A549 (cell line): ENCODE data around the gene DNASE1L2.

Source experiments
- CEBPB ChIP-seq, 2 experiments: fragments of >200 bp in 1 of 2; sonication (Bioruptor Twin) in 1 of 2; formaldehyde crosslinking in 1 of 2; IDR thresholded peaks; 2 replicates each; pipeline ENCODE4 v1.6.1; 2012 to 2016
- CHD4 ChIP-seq: fragments of 200-600 bp; sonication (generic); IDR thresholded peaks from 2 replicates; pipeline ENCODE4 v1.6.1; 2016; ENCODE audit warnings: antibody characterized with exemption, mild to moderate bottlenecking, borderline replicate concordance
- CTCF ChIP-seq: fragments of >200 bp; sonication (Bioruptor Twin); formaldehyde crosslinking; IDR thresholded peaks from 3 replicates; pipeline ENCODE4 v1.5.1; 2016
- HDAC2 ChIP-seq: fragments of 200-600 bp; sonication (generic); IDR thresholded peaks from 2 replicates; pipeline ENCODE4 v1.6.1; 2016
- HMGXB4 ChIP-seq: fragments of 250-450 bp; sonication (Bioruptor Pico); IDR thresholded peaks from 2 replicates; pipeline ENCODE4 v1.5.0; 2021; ENCODE audit warnings: mild to moderate bottlenecking, moderate library complexity, borderline replicate concordance
- MAFK ChIP-seq: fragments of 450-650 bp; IDR thresholded peaks from 2 replicates; pipeline ENCODE4 v1.6.1; 2014; ENCODE audit not compliant: partially characterized antibody
- MAZ ChIP-seq: fragments of 150-350 bp; IDR thresholded peaks from 2 replicates; pipeline ENCODE4 v1.6.1; 2014; ENCODE audit warnings: antibody characterized with exemption, low read depth, low read length, borderline replicate concordance
- POLR2A ChIP-seq: IDR thresholded peaks from 2 replicates; pipeline ENCODE4 v1.6.1; 2012; ENCODE audit warnings: mild to moderate bottlenecking, low read length
- RAD21 ChIP-seq, 2 experiments: fragments of >200 bp in 1 of 2; sonication (Bioruptor Twin) in 1 of 2; formaldehyde crosslinking in 1 of 2; IDR thresholded peaks in 1 of 2; conservative IDR thresholded peaks in 1 of 2; 2 replicates in 1 of 2; 3 replicates in 1 of 2; pipeline ENCODE4 v1.6.1; 2012 to 2018; ENCODE audit warnings: inconsistent platforms in 1 of 2
- RCOR1 ChIP-seq: fragments of 150-350 bp; IDR thresholded peaks from 2 replicates; pipeline ENCODE4 v1.6.1; 2014; ENCODE audit warnings: antibody characterized with exemption, low read length, low read depth
- USF2 ChIP-seq: fragments of 450-650 bp; IDR thresholded peaks from 2 replicates; pipeline ENCODE4 v1.6.1; 2014; ENCODE audit warnings: antibody characterized with exemption

- no peak for TF ChIP-seq CTCF
- TF ChIP-seq RCOR1 = no peak
- no peak for TF ChIP-seq MAFK
- no peak for TF ChIP-seq POLR2A
- no peak for TF ChIP-seq CHD4
- TF ChIP-seq RAD21 (conservative IDR thresholded peaks at IDR 0.05 in 1 of 2, IDR thresholded peaks at IDR 0.05 in 1 of 2) = no peak
- no peak for TF ChIP-seq CEBPB (IDR thresholded peaks at IDR 0.05)
- TF ChIP-seq USF2 = no peak
- TF ChIP-seq HMGXB4 (CRISPR knock-in tag) = no peak
- TF ChIP-seq HDAC2 = no peak
- no peak for TF ChIP-seq MAZ
Observed at GRCh38 chr16:2194166-2194834, 41.9 kb upstream of the DNASE1L2 start.
